Measurements from ENCODE around the gene GHDC. TPM values are rescaled to one million over a fixed set of nuclear protein-coding genes. Genes with fewer than 3 reads are reported as not detected.
"Not testable (repeated sequence)": the region's sequence is repeated elsewhere in the genome, so short reads cannot be mapped to it uniquely, and the experiment has no call there.

Gene GHDC
- total RNA-seq, result 10 to 100 TPM; 10.8 to 34.6 (median 32.2) TPM

GRCh38 chr17:42193969-42194899 is at the start of gene GHDC:
Gene GHDC (minus strand): TSS chr17:42194494. CDS start chr17:42193581, 913 bp downstream.
- TF ChIP-seq POLR2AphosphoS5 (IDR thresholded peaks at IDR 0.05), result peak; percentile 25 to 69 (median 54)
- TF ChIP-seq, protein P1, sequence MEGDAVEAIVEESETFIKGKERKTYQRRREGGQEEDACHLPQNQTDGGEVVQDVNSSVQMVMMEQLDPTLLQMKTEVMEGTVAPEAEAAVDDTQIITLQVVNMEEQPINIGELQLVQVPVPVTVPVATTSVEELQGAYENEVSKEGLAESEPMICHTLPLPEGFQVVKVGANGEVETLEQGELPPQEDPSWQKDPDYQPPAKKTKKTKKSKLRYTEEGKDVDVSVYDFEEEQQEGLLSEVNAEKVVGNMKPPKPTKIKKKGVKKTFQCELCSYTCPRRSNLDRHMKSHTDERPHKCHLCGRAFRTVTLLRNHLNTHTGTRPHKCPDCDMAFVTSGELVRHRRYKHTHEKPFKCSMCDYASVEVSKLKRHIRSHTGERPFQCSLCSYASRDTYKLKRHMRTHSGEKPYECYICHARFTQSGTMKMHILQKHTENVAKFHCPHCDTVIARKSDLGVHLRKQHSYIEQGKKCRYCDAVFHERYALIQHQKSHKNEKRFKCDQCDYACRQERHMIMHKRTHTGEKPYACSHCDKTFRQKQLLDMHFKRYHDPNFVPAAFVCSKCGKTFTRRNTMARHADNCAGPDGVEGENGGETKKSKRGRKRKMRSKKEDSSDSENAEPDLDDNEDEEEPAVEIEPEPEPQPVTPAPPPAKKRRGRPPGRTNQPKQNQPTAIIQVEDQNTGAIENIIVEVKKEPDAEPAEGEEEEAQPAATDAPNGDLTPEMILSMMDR (IDR thresholded peaks at IDR 0.05), result no peak
- Histone ChIP-seq H3K36me3 (no peaks in the 10 kb centered on the region), H3K27me3 (no peaks in the 10 kb centered on the region), H3K27ac (peak within 1 kb of the TSS; percentile 82 to 92 (median 88)), H3K4me1 (peaks cover 16 to 20% (median 19%) of the 10 kb centered on the region in 4 donors), H3K9me3 (no peaks in the 10 kb centered on the region), H3K4me3 (peak within 1 kb of the TSS; percentile 75 to 97 (median 76))
- in situ Hi-C loops (cut with MboI; ENCODE audit: low pct_ligation_motif_present in 1 of 4, low pct_unique_long_range_greater_than_20kb in 1 of 4, low sequenced_read_pairs in 3 of 4) (no loop called here), intact Hi-C loops (cut with DNase I; ENCODE audit: low total_unique reads) (no loop called here)
- WGBS, 2 donors (ENCODE audit: low coverage in 1 of 2), result 0 to 17% methylated on average over 2 to 24 of the region's 24 CpGs
- peak; percentile 92 for DNase-seq

- H3K36me3 ChIP-seq, result no peaks in the 10 kb centered on the region
- peaks cover 0 to 28% (median 3%) of the 10 kb centered on the region in 4 donors for H3K4me1 ChIP-seq
- H3K4me3 ChIP-seq, result no peak overlapping the region
- in situ Hi-C loops (cut with MboI; ENCODE audit: low pct_ligation_motif_present in 1 of 4, low pct_unique_long_range_greater_than_20kb in 1 of 4, low sequenced_read_pairs in 3 of 4), result no loop called here
- TF ChIP-seq, protein P1 (IDR thresholded peaks at IDR 0.05), result no peak
- TF ChIP-seq POLR2A (IDR thresholded peaks at IDR 0.05), result no peak
- no peak for TF ChIP-seq POLR2AphosphoS5 (IDR thresholded peaks at IDR 0.05)
- TF ChIP-seq EP300 (IDR thresholded peaks at IDR 0.05; ENCODE audit: low read depth), result no peak
- DNase-seq, result no peak
- 79 to 84% methylated on average over 5 of the region's 5 CpGs for WGBS, 2 donors (ENCODE audit: low coverage in 1 of 2)
- H3K9me3 ChIP-seq, result no peaks in the 10 kb centered on the region
- H3K27ac ChIP-seq, result no peak overlapping the region
- intact Hi-C loops (cut with DNase I; ENCODE audit: low total_unique reads), result no loop called here
- no peaks in the 10 kb centered on the region for H3K27me3 ChIP-seq
These were observed 49.2 kb upstream of the GHDC start for GRCh38 chr17:42243493-42243982.

GRCh38 chr17:42241871-42242270 is 47.6 kb upstream of the GHDC start:
- no peak for DNase-seq
- peaks cover 0 to 14% (median 3%) of the 10 kb centered on the region in 4 donors for H3K4me1 ChIP-seq
- no peaks in the 10 kb centered on the region for H3K36me3 ChIP-seq
- no peak overlapping the region for H3K4me3 ChIP-seq
- H3K9me3 ChIP-seq, result no peaks in the 10 kb centered on the region
- WGBS, 2 donors (ENCODE audit: low coverage in 1 of 2), result 92% methylated on average over 1 of the region's 1 CpG
- no peaks in the 10 kb centered on the region for H3K27me3 ChIP-seq
- intact Hi-C loops (cut with DNase I; ENCODE audit: low total_unique reads) (no loop called here), in situ Hi-C loops (cut with MboI; ENCODE audit: low pct_ligation_motif_present in 1 of 4, low pct_unique_long_range_greater_than_20kb in 1 of 4, low sequenced_read_pairs in 3 of 4) (no loop called here)
- TF ChIP-seq POLR2AphosphoS5 (IDR thresholded peaks at IDR 0.05), result no peak
- TF ChIP-seq, protein P1 (IDR thresholded peaks at IDR 0.05), result no peak
- TF ChIP-seq EP300 (IDR thresholded peaks at IDR 0.05; ENCODE audit: low read depth), result no peak
- no peak for TF ChIP-seq POLR2A (IDR thresholded peaks at IDR 0.05)
- H3K27ac ChIP-seq, result no peak overlapping the region

GRCh38 chr17:42240863-42241262 is 46.6 kb upstream of the GHDC start:
- H3K9me3 ChIP-seq; intact Hi-C loops (cut with DNase I; ENCODE audit: low total_unique reads); H3K4me1 ChIP-seq; in situ Hi-C loops (cut with MboI; ENCODE audit: low pct_ligation_motif_present in 1 of 4, low pct_unique_long_range_greater_than_20kb in 1 of 4, low sequenced_read_pairs in 3 of 4); H3K27me3 ChIP-seq; H3K4me3 ChIP-seq; DNase-seq; H3K36me3 ChIP-seq; H3K27ac ChIP-seq: not testable (repeated sequence)
- 84 to 100% methylated on average over 1 to 4 of the region's 4 CpGs for WGBS, 2 donors (ENCODE audit: low coverage in 1 of 2)

Data from transverse colon (tissue), 4 donors.